HepG2 (cell line): ENCODE measurements around the gene IER5L. TPM values are rescaled to one million over a fixed set of nuclear protein-coding genes. Genes with fewer than 3 reads are reported as not detected.

Experiments used
- AHR ChIP-seq: IDR thresholded peaks from 2 replicates; pipeline ENCODE4 v1.6.1; 2018; ENCODE audit warnings: missing genetic modification reagents, missing compliant biosample characterization
- HMGXB4 ChIP-seq, 2 experiments: sonication (generic) in 1 of 2; formaldehyde crosslinking in 1 of 2; IDR thresholded peaks; 2 replicates each; pipeline versions ENCODE4 v1.4.0 to v1.6.1; 2018 to 2020; ENCODE audit warnings: missing genetic modification reagents in 2 of 2, borderline replicate concordance in 1 of 2, low read depth in 1 of 2, mild to moderate bottlenecking in 1 of 2, missing biosample characterization in 1 of 2
- HNRNPH1 ChIP-seq: fragments of 200-400 bp; formaldehyde crosslinking; optimal IDR thresholded peaks from 2 replicates; pipeline ENCODE3; 2017; ENCODE audit warnings: mild to moderate bottlenecking, low read depth, low read length
- LCORL ChIP-seq, 2 experiments: fragments of 450-650 bp in 1 of 2; sonication (generic) in 1 of 2; formaldehyde crosslinking in 1 of 2; IDR thresholded peaks; 2 replicates each; pipeline versions ENCODE4 v1.5.0 to v1.6.1; 2017 to 2020; ENCODE audit warnings: antibody characterized with exemption in 1 of 2, missing genetic modification reagents in 1 of 2
- MTF1 ChIP-seq: sonication (generic); formaldehyde crosslinking; IDR thresholded peaks from 2 replicates; pipeline ENCODE4 v1.5.0; 2020; ENCODE audit warnings: missing genetic modification reagents
- RAD21 ChIP-seq: fragments of 450-650 bp; formaldehyde crosslinking; IDR thresholded peaks from 2 replicates; pipeline ENCODE4 v1.5.0; 2020; ENCODE audit warnings: mild to moderate bottlenecking
- SIN3A ChIP-seq: IDR thresholded peaks from 2 replicates; pipeline ENCODE4 v1.6.1; 2011; ENCODE audit warnings: low read depth, mild to moderate bottlenecking, control low read depth, low read length, borderline replicate concordance
- SMARCE1 ChIP-seq: fragments of 450-650 bp; IDR thresholded peaks from 2 replicates; pipeline ENCODE4 v1.6.1; 2017; ENCODE audit warnings: borderline replicate concordance
- SPEN ChIP-seq: sonication (generic); formaldehyde crosslinking; IDR thresholded peaks from 2 replicates; pipeline ENCODE4 v1.5.1; 2020; ENCODE audit warnings: low read depth, mild to moderate bottlenecking, missing genetic modification reagents
- THAP11 ChIP-seq: IDR thresholded peaks from 2 replicates; pipeline ENCODE4 v1.6.1; 2016; ENCODE audit warnings: missing biosample characterization, missing genetic modification reagents
- XRCC5 ChIP-seq: fragments of 200-400 bp; formaldehyde crosslinking; optimal IDR thresholded peaks from 2 replicates; pipeline ENCODE3; 2017; ENCODE audit warnings: mild to moderate bottlenecking, low read length
- ZFYVE20 ChIP-seq: sonication (generic); formaldehyde crosslinking; IDR thresholded peaks from 2 replicates; pipeline ENCODE4 v1.8.0; 2023; ENCODE audit warnings: low read depth, mild to moderate bottlenecking, moderate library complexity, missing genetic modification reagents, borderline replicate concordance
- ZNF703 ChIP-seq: sonication (generic); formaldehyde crosslinking; IDR thresholded peaks from 2 replicates; pipeline ENCODE4 v1.5.1; 2020; ENCODE audit warnings: missing genetic modification reagents, mild to moderate bottlenecking, moderate library complexity, borderline replicate concordance
- ZNF704 ChIP-seq: sonication (generic); formaldehyde crosslinking; IDR thresholded peaks from 2 replicates; pipeline ENCODE4 v1.8.1; 2023; ENCODE audit warnings: mild to moderate bottlenecking, inconsistent platforms, moderate library complexity, missing genetic modification reagents, borderline replicate concordance
- ZNF788 ChIP-seq: sonication (generic); formaldehyde crosslinking; IDR thresholded peaks from 2 replicates; pipeline ENCODE4 v1.5.0; 2020; ENCODE audit warnings: mild to moderate bottlenecking, missing genetic modification reagents, borderline replicate concordance
- ZSCAN12 ChIP-seq: sonication (generic); formaldehyde crosslinking; IDR thresholded peaks from 2 replicates; pipeline ENCODE4 v1.9.0; 2021; ENCODE audit warnings: mild to moderate bottlenecking, missing genetic modification reagents
- polyA plus RNA-seq, 8 experiments: library from polyadenylated mRNA; depleted of rRNA in 3 of 8; stranded (reverse) in 7 of 8; unstranded in 1 of 8; fragments of >200 nt; fragmentation: Illumina TruSeq in 4 of 8; extraction: Trizol in 4 of 8; gene quantifications; 2 replicates each; pipeline versions ENCODE4 v1.2.1 to v1.2.3, GENCODE V29; 2011 to 2016; ENCODE audit warnings: low read depth in 4 of 8, missing spikeins in 1 of 8, mixed read lengths in 1 of 8; ENCODE audit not compliant: insufficient read depth in 1 of 8
- total RNA-seq, 5 experiments: library from RNA; depleted of rRNA; stranded (reverse); fragments of >200 nt; fragmentation: Illumina TruSeq; extraction: Trizol; gene quantifications; 2 replicates each; pipeline ENCODE4 v1.2.3, GENCODE V29; 2016; ENCODE audit warnings: low read depth in 1 of 5
- TF ChIP-seq, protein P1 (sequence below): sonication (generic); formaldehyde crosslinking; IDR thresholded peaks from 2 replicates; pipeline ENCODE4 v1.4.0; 2020; ENCODE audit warnings: mild to moderate bottlenecking, missing genetic modification reagents
- TF ChIP-seq, protein P2 (sequence below): sonication (generic); formaldehyde crosslinking; IDR thresholded peaks from 2 replicates; pipeline ENCODE4 v1.4.0; 2020; ENCODE audit warnings: missing genetic modification reagents, borderline replicate concordance

The IER5L gene
- total and polyA plus RNA-seq, 2 of the 13 experiments (the other 11 are each of a cell fraction or from before 2014, with no cell fraction given) = 1.8 to 3.3 TPM

GRCh38 chr9:129182625-129183494 is 4.8 kb upstream of the IER5L start (continued):
- TF ChIP-seq, protein P1, sequence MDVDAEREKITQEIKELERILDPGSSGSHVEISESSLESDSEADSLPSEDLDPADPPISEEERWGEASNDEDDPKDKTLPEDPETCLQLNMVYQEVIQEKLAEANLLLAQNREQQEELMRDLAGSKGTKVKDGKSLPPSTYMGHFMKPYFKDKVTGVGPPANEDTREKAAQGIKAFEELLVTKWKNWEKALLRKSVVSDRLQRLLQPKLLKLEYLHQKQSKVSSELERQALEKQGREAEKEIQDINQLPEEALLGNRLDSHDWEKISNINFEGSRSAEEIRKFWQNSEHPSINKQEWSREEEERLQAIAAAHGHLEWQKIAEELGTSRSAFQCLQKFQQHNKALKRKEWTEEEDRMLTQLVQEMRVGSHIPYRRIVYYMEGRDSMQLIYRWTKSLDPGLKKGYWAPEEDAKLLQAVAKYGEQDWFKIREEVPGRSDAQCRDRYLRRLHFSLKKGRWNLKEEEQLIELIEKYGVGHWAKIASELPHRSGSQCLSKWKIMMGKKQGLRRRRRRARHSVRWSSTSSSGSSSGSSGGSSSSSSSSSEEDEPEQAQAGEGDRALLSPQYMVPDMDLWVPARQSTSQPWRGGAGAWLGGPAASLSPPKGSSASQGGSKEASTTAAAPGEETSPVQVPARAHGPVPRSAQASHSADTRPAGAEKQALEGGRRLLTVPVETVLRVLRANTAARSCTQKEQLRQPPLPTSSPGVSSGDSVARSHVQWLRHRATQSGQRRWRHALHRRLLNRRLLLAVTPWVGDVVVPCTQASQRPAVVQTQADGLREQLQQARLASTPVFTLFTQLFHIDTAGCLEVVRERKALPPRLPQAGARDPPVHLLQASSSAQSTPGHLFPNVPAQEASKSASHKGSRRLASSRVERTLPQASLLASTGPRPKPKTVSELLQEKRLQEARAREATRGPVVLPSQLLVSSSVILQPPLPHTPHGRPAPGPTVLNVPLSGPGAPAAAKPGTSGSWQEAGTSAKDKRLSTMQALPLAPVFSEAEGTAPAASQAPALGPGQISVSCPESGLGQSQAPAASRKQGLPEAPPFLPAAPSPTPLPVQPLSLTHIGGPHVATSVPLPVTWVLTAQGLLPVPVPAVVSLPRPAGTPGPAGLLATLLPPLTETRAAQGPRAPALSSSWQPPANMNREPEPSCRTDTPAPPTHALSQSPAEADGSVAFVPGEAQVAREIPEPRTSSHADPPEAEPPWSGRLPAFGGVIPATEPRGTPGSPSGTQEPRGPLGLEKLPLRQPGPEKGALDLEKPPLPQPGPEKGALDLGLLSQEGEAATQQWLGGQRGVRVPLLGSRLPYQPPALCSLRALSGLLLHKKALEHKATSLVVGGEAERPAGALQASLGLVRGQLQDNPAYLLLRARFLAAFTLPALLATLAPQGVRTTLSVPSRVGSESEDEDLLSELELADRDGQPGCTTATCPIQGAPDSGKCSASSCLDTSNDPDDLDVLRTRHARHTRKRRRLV (CRISPR knock-in tag) = no peak
- TF ChIP-seq ZNF703 (CRISPR knock-in tag) (no peak), HMGXB4 (CRISPR knock-in tag; IDR thresholded peaks at IDR 0.05; ENCODE audit: borderline replicate concordance in 1 of 2, low read depth in 1 of 2) (peak in 1 of 2 experiments; percentile 62; a peak in 1 of 4 replicates), LCORL (IDR thresholded peaks at IDR 0.05) (no peak), LCORL (CRISPR knock-in tag; IDR thresholded peaks at IDR 0.05) (0 out of 2 replicates have a peak, but pooled peaks have one; percentile 23), XRCC5 (peak; percentile 88), MTF1 (CRISPR knock-in tag) (no peak), SIN3A (no peak), ZNF704 (CRISPR knock-in tag) (no peak), SMARCE1 (no peak), ZFYVE20 (CRISPR knock-in tag) (no peak), THAP11 (CRISPR knock-in tag) (peak; percentile 48), ZNF788 (CRISPR knock-in tag) (no peak), SPEN (CRISPR knock-in tag) (peak; percentile 32; the same call in 1 of the 2 replicates), ZSCAN12 (CRISPR knock-in tag) (no peak), AHR (CRISPR knock-in tag) (0 out of 2 replicates have a peak, but pooled peaks have one; percentile 34), HNRNPH1 (no peak), RAD21 (CRISPR knock-in tag) (peak; percentile 68)
- TF ChIP-seq, protein P2, sequence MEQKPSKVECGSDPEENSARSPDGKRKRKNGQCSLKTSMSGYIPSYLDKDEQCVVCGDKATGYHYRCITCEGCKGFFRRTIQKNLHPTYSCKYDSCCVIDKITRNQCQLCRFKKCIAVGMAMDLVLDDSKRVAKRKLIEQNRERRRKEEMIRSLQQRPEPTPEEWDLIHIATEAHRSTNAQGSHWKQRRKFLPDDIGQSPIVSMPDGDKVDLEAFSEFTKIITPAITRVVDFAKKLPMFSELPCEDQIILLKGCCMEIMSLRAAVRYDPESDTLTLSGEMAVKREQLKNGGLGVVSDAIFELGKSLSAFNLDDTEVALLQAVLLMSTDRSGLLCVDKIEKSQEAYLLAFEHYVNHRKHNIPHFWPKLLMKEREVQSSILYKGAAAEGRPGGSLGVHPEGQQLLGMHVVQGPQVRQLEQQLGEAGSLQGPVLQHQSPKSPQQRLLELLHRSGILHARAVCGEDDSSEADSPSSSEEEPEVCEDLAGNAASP (CRISPR knock-in tag) = no peak
